ENCODE results near the gene EHMT1.
A peak's percentile ranks its signal among the peaks of the same experiment; 100 is the strongest.

Gene EHMT1

GRCh38 chr9:137669261-137669672 lies 50.5 kb downstream of the EHMT1 start:
- H2BK5ac ChIP-seq (ENCODE audit: low read depth, low read length, poor library complexity, severe bottlenecking): no peak overlapping the region
- 95% methylated on average over 22 of the region's 23 CpGs for WGBS
- no peaks in the 10 kb centered on the region for H3K27me3 ChIP-seq (ENCODE audit: control insufficient read depth in 1 of 2, insufficient read depth in 1 of 2, low read length in 2 of 2)
- no peak overlapping the region for H3K23ac ChIP-seq (ENCODE audit: low read length in 2 of 2)
- H3K4me3 ChIP-seq (ENCODE audit: insufficient read depth in 1 of 2, low read depth in 1 of 2, low read length in 2 of 2): peak overlapping the region in 1 of 2 experiments; percentile 31
- no peak overlapping the region for H3K14ac ChIP-seq (ENCODE audit: low read length in 2 of 2)
- peaks cover 22% of the 10 kb centered on the region for H3K4me1 ChIP-seq (ENCODE audit: control insufficient read depth, insufficient read depth, low read depth, low read length)
- no peaks in the 10 kb centered on the region for H3K9me3 ChIP-seq (ENCODE audit: control insufficient read depth, low read length)
- H2AFZ ChIP-seq (ENCODE audit: low read depth, low read length): no peak overlapping the region
- H3K27ac ChIP-seq (ENCODE audit: low read length, poor library complexity, severe bottlenecking): no peak overlapping the region
- no peak overlapping the region for H2BK120ac ChIP-seq (ENCODE audit: low read depth, low read length)
- H2BK12ac ChIP-seq (ENCODE audit: low read length in 2 of 2): peak overlapping the region in 1 of 2 experiments; percentile 22
- H3K36me3 ChIP-seq (ENCODE audit: control insufficient read depth in 1 of 2, insufficient read depth in 2 of 2, low read depth in 1 of 2, low read length in 2 of 2): peaks cover 7 to 25% of the 10 kb centered on the region in 2 experiments
- peaks cover 32% of the 10 kb centered on the region for H3K79me1 ChIP-seq (replicated peaks; ENCODE audit: low read length, poor library complexity, severe bottlenecking)
- no peak overlapping the region for H3K9ac ChIP-seq (ENCODE audit: low read length)
- no peak overlapping the region for H3K4me2 ChIP-seq (ENCODE audit: low read length, poor library complexity, severe bottlenecking)
- DNase-seq: no peak
- H2AK5ac ChIP-seq (ENCODE audit: low read length, severe bottlenecking): no peak overlapping the region
- no peak overlapping the region for H2BK15ac ChIP-seq (ENCODE audit: low read depth, poor library complexity, severe bottlenecking)
- H3K4ac ChIP-seq (ENCODE audit: low read depth in 1 of 2, low read length in 2 of 2): no peak overlapping the region
- H4K8ac ChIP-seq (ENCODE audit: low read length): peak overlapping the region; percentile 45
- H4K91ac ChIP-seq (ENCODE audit: low read length): peak overlapping the region; percentile 79
- H3K18ac ChIP-seq (ENCODE audit: low read depth in 1 of 2, low read length in 2 of 2): no peak overlapping the region

GRCh38 chr9:137670391-137671195 lies 51.8 kb downstream of the EHMT1 start:
- WGBS: 73% methylated on average over 20 of the region's 25 CpGs
- Histone ChIP-seq H4K8ac (ENCODE audit: low read length) (no peak overlapping the region), H4K91ac (ENCODE audit: low read length) (no peak overlapping the region), H3K9me3 (ENCODE audit: control insufficient read depth, low read length) (no peaks in the 10 kb centered on the region), H3K23ac (ENCODE audit: low read length in 2 of 2) (no peak overlapping the region), H3K9ac (ENCODE audit: low read length) (peak overlapping the region; percentile 39), H2BK120ac (ENCODE audit: low read depth, low read length) (no peak overlapping the region), H3K4me3 (ENCODE audit: insufficient read depth in 1 of 2, low read depth in 1 of 2, low read length in 2 of 2) (no peak overlapping the region), H3K4me2 (ENCODE audit: low read length, poor library complexity, severe bottlenecking) (no peak overlapping the region), H3K27me3 (ENCODE audit: control insufficient read depth in 1 of 2, insufficient read depth in 1 of 2, low read length in 2 of 2) (no peaks in the 10 kb centered on the region), H2AK5ac (ENCODE audit: low read length, severe bottlenecking) (no peak overlapping the region), H3K27ac (ENCODE audit: low read length, poor library complexity, severe bottlenecking) (no peak overlapping the region), H3K36me3 (ENCODE audit: control insufficient read depth in 1 of 2, insufficient read depth in 2 of 2, low read depth in 1 of 2, low read length in 2 of 2) (peaks cover 7 to 25% of the 10 kb centered on the region in 2 experiments), H3K14ac (ENCODE audit: low read length in 2 of 2) (no peak overlapping the region), H2BK5ac (ENCODE audit: low read depth, low read length, poor library complexity, severe bottlenecking) (no peak overlapping the region), H2BK12ac (ENCODE audit: low read length in 2 of 2) (peak overlapping the region in 1 of 2 experiments; percentile 18), H3K4ac (ENCODE audit: low read depth in 1 of 2, low read length in 2 of 2) (no peak overlapping the region), H3K79me1 (replicated peaks; ENCODE audit: low read length, poor library complexity, severe bottlenecking) (peaks cover 28% of the 10 kb centered on the region), H2AFZ (ENCODE audit: low read depth, low read length) (no peak overlapping the region), H3K4me1 (ENCODE audit: control insufficient read depth, insufficient read depth, low read depth, low read length) (peaks cover 25% of the 10 kb centered on the region), H2BK15ac (ENCODE audit: low read depth, poor library complexity, severe bottlenecking) (no peak overlapping the region), H3K18ac (ENCODE audit: low read depth in 1 of 2, low read length in 2 of 2) (no peak overlapping the region)
- DNase-seq: no peak

GRCh38 chr9:137671196-137671538 lies 52.4 kb downstream of the EHMT1 start:
- H3K27me3 ChIP-seq (ENCODE audit: control insufficient read depth in 1 of 2, insufficient read depth in 1 of 2, low read length in 2 of 2): no peaks in the 10 kb centered on the region
- H3K4me3 ChIP-seq (ENCODE audit: insufficient read depth in 1 of 2, low read depth in 1 of 2, low read length in 2 of 2): no peak overlapping the region
- no peak overlapping the region for H4K91ac ChIP-seq (ENCODE audit: low read length)
- H3K9ac ChIP-seq (ENCODE audit: low read length): peak overlapping the region; percentile 39
- H2BK120ac ChIP-seq (ENCODE audit: low read depth, low read length): no peak overlapping the region
- no peak for DNase-seq
- no peak overlapping the region for H2AFZ ChIP-seq (ENCODE audit: low read depth, low read length)
- H3K14ac ChIP-seq (ENCODE audit: low read length in 2 of 2): no peak overlapping the region
- H3K79me1 ChIP-seq (replicated peaks; ENCODE audit: low read length, poor library complexity, severe bottlenecking): peaks cover 26% of the 10 kb centered on the region
- peaks cover 24% of the 10 kb centered on the region for H3K4me1 ChIP-seq (ENCODE audit: control insufficient read depth, insufficient read depth, low read depth, low read length)
- H3K18ac ChIP-seq (ENCODE audit: low read depth in 1 of 2, low read length in 2 of 2): no peak overlapping the region
- H2AK5ac ChIP-seq (ENCODE audit: low read length, severe bottlenecking): no peak overlapping the region
- H3K27ac ChIP-seq (ENCODE audit: low read length, poor library complexity, severe bottlenecking): no peak overlapping the region
- no peak overlapping the region for H2BK15ac ChIP-seq (ENCODE audit: low read depth, poor library complexity, severe bottlenecking)
- H3K23ac ChIP-seq (ENCODE audit: low read length in 2 of 2): no peak overlapping the region
- H2BK5ac ChIP-seq (ENCODE audit: low read depth, low read length, poor library complexity, severe bottlenecking): no peak overlapping the region
- H2BK12ac ChIP-seq (ENCODE audit: low read length in 2 of 2): no peak overlapping the region
- H3K36me3 ChIP-seq (ENCODE audit: control insufficient read depth in 1 of 2, insufficient read depth in 2 of 2, low read depth in 1 of 2, low read length in 2 of 2): peaks cover 7 to 20% of the 10 kb centered on the region in 2 experiments
- H3K9me3 ChIP-seq (ENCODE audit: control insufficient read depth, low read length): no peaks in the 10 kb centered on the region
- no peak overlapping the region for H4K8ac ChIP-seq (ENCODE audit: low read length)
- WGBS: 91% methylated on average over 3 of the region's 3 CpGs
- H3K4ac ChIP-seq (ENCODE audit: low read depth in 1 of 2, low read length in 2 of 2): no peak overlapping the region
- no peak overlapping the region for H3K4me2 ChIP-seq (ENCODE audit: low read length, poor library complexity, severe bottlenecking)

GRCh38 chr9:137671721-137672120 lies 52.9 kb downstream of the EHMT1 start:
- peaks cover 7 to 20% of the 10 kb centered on the region in 2 experiments for H3K36me3 ChIP-seq (ENCODE audit: control insufficient read depth in 1 of 2, insufficient read depth in 2 of 2, low read depth in 1 of 2, low read length in 2 of 2)
- H4K91ac ChIP-seq (ENCODE audit: low read length): no peak overlapping the region
- H2BK15ac ChIP-seq (ENCODE audit: low read depth, poor library complexity, severe bottlenecking): no peak overlapping the region
- H3K79me1 ChIP-seq (replicated peaks; ENCODE audit: low read length, poor library complexity, severe bottlenecking): peaks cover 30% of the 10 kb centered on the region
- no peak overlapping the region for H2AK5ac ChIP-seq (ENCODE audit: low read length, severe bottlenecking)
- no peak overlapping the region for H3K23ac ChIP-seq (ENCODE audit: low read length in 2 of 2)
- no peak overlapping the region for H3K9ac ChIP-seq (ENCODE audit: low read length)
- no peak overlapping the region for H2BK12ac ChIP-seq (ENCODE audit: low read length in 2 of 2)
- H3K9me3 ChIP-seq (ENCODE audit: control insufficient read depth, low read length): no peaks in the 10 kb centered on the region
- H3K27ac ChIP-seq (ENCODE audit: low read length, poor library complexity, severe bottlenecking): no peak overlapping the region
- no peak overlapping the region for H3K18ac ChIP-seq (ENCODE audit: low read depth in 1 of 2, low read length in 2 of 2)
- H3K27me3 ChIP-seq (ENCODE audit: control insufficient read depth in 1 of 2, insufficient read depth in 1 of 2, low read length in 2 of 2): no peaks in the 10 kb centered on the region
- no peak overlapping the region for H3K14ac ChIP-seq (ENCODE audit: low read length in 2 of 2)
- no peak for DNase-seq
- 74% methylated on average over 8 of the region's 8 CpGs for WGBS
- H4K8ac ChIP-seq (ENCODE audit: low read length): no peak overlapping the region
- H3K4me3 ChIP-seq (ENCODE audit: insufficient read depth in 1 of 2, low read depth in 1 of 2, low read length in 2 of 2): no peak overlapping the region
- no peak overlapping the region for H3K4ac ChIP-seq (ENCODE audit: low read depth in 1 of 2, low read length in 2 of 2)
- H3K4me2 ChIP-seq (ENCODE audit: low read length, poor library complexity, severe bottlenecking): no peak overlapping the region
- no peak overlapping the region for H2BK120ac ChIP-seq (ENCODE audit: low read depth, low read length)
- H2AFZ ChIP-seq (ENCODE audit: low read depth, low read length): no peak overlapping the region
- H2BK5ac ChIP-seq (ENCODE audit: low read depth, low read length, poor library complexity, severe bottlenecking): no peak overlapping the region
- peaks cover 24% of the 10 kb centered on the region for H3K4me1 ChIP-seq (ENCODE audit: control insufficient read depth, insufficient read depth, low read depth, low read length)
